Progenitor cell of endocrine pancreas (in vitro differentiated cells): ENCODE results near the gene MYH13. TPM values are rescaled to one million over a fixed set of nuclear protein-coding genes. Genes with fewer than 3 reads are reported as not detected.

Experiments
- DNase-seq: peaks from one replicate; pipeline ENCODE4 v3.0.0; 2021; ENCODE audit warnings: low spot score; ENCODE audit not compliant: unreplicated experiment
- H3K27ac Mint-ChIP-seq: 2 replicates; pipeline ENCODE4 v1.8.0; 2021; ENCODE audit warnings: mild to moderate bottlenecking, moderate library complexity, mixed read lengths
- H3K27me3 Mint-ChIP-seq: 2 replicates; pipeline ENCODE4 v1.8.0; 2021; ENCODE audit warnings: mixed read lengths
- H3K36me3 Mint-ChIP-seq: 2 replicates; pipeline ENCODE4 v1.8.0; 2022; ENCODE audit warnings: mixed read lengths; ENCODE audit not compliant: insufficient read depth
- H3K4me1 Mint-ChIP-seq: 2 replicates; pipeline ENCODE4 v1.8.0; 2021; ENCODE audit warnings: low read depth, mixed read lengths
- H3K4me3 Mint-ChIP-seq: 2 replicates; pipeline ENCODE4 v1.8.0; 2021; ENCODE audit warnings: low read depth, mild to moderate bottlenecking, moderate library complexity, mixed read lengths
- H3K9me3 Mint-ChIP-seq: 2 replicates; pipeline ENCODE4 v1.8.0; 2021; ENCODE audit warnings: low read depth, mixed read lengths
- CTCF ChIP-seq: fragments of 200-600 bp; sonication (generic); IDR thresholded peaks from one replicate; pipeline ENCODE4 v1.5.0; 2021; ENCODE audit warnings: antibody characterized with exemption, mild to moderate bottlenecking; ENCODE audit not compliant: unreplicated experiment
- total RNA-seq: library from RNA; stranded (reverse); gene quantifications from 2 replicates; pipeline ENCODE4 v1.2.1, GENCODE V29; 2021

The MYH13 gene
- total RNA-seq, 1 donor from 2014 or later, result not detected

GRCh38 chr17:10327640-10328039 lies 45.2 kb downstream of the MYH13 start:
- no peaks in the 10 kb centered on the region for H3K9me3 Mint-ChIP-seq
- H3K36me3 Mint-ChIP-seq, result no peaks in the 10 kb centered on the region
- peak; percentile 93 for TF ChIP-seq CTCF
- no peak overlapping the region for H3K4me3 Mint-ChIP-seq
- H3K27ac Mint-ChIP-seq, result no peak overlapping the region
- peak; percentile 89 for DNase-seq
- peaks cover 21% of the 10 kb centered on the region for H3K27me3 Mint-ChIP-seq
- no peaks in the 10 kb centered on the region for H3K4me1 Mint-ChIP-seq

- Mint-ChIP-seq H3K4me1 (no peaks in the 10 kb centered on the region), H3K27ac (no peak overlapping the region), H3K9me3 (no peaks in the 10 kb centered on the region), H3K27me3 (peaks cover 32% of the 10 kb centered on the region), H3K4me3 (no peak overlapping the region), H3K36me3 (no peaks in the 10 kb centered on the region)
- no peak for DNase-seq
- TF ChIP-seq CTCF, result no peak
These were observed 47.6 kb downstream of the MYH13 start for GRCh38 chr17:10325031-10325695.

- H3K36me3 Mint-ChIP-seq, result no peaks in the 10 kb centered on the region
- TF ChIP-seq CTCF, result no peak
- H3K4me1 Mint-ChIP-seq, result no peaks in the 10 kb centered on the region
- no peak overlapping the region for H3K27ac Mint-ChIP-seq
- peaks cover 32% of the 10 kb centered on the region for H3K27me3 Mint-ChIP-seq
- H3K4me3 Mint-ChIP-seq, result no peak overlapping the region
- no peak for DNase-seq
- no peaks in the 10 kb centered on the region for H3K9me3 Mint-ChIP-seq
These were observed 48.8 kb downstream of the MYH13 start for GRCh38 chr17:10323812-10324610.

GRCh38 chr17:10318535-10318934 lies 54.3 kb downstream of the MYH13 start:
- Mint-ChIP-seq H3K9me3 (no peaks in the 10 kb centered on the region), H3K4me1 (no peaks in the 10 kb centered on the region), H3K4me3 (no peak overlapping the region), H3K27me3 (peaks cover 44% of the 10 kb centered on the region), H3K27ac (no peak overlapping the region), H3K36me3 (no peaks in the 10 kb centered on the region)
- no peak for TF ChIP-seq CTCF
- DNase-seq, result no peak

GRCh38 chr17:10317543-10317834 lies 55.3 kb downstream of the MYH13 start:
- no peaks in the 10 kb centered on the region for H3K9me3 Mint-ChIP-seq
- TF ChIP-seq CTCF, result no peak
- H3K4me1 Mint-ChIP-seq, result no peaks in the 10 kb centered on the region
- no peak overlapping the region for H3K27ac Mint-ChIP-seq
- DNase-seq, result no peak
- H3K36me3 Mint-ChIP-seq, result no peaks in the 10 kb centered on the region
- peaks cover 41% of the 10 kb centered on the region for H3K27me3 Mint-ChIP-seq
- no peak overlapping the region for H3K4me3 Mint-ChIP-seq
